HG02970 (cell line): Measurements from ENCODE around the gene OSBPL1A.

Experiments used
- ATAC-seq: cut with Tn5 transposase; IDR thresholded peaks from one replicate; pipeline ENCODE4 v1.9.1; 2021; ENCODE audit warnings: mild to moderate bottlenecking, moderate library complexity, moderate number of reproducible peaks; ENCODE audit not compliant: unreplicated experiment, low FRiP score

OSBPL1A gene

GRCh38 chr18:24270937-24271380 lies 126.7 kb downstream of the OSBPL1A start:
- no peak for ATAC-seq

- no peak for ATAC-seq
Measured at GRCh38 chr18:24270358-24270936, 127.2 kb downstream of the OSBPL1A start.

- ATAC-seq: no peak
Measured at GRCh38 chr18:24268784-24269550, 128.7 kb downstream of the OSBPL1A start.

- ATAC-seq: no peak
Measured at GRCh38 chr18:24267878-24268277, 129.7 kb downstream of the OSBPL1A start.

GRCh38 chr18:24266131-24266530 lies 131.5 kb downstream of the OSBPL1A start:
- no peak for ATAC-seq

- ATAC-seq: no peak
Measured at GRCh38 chr18:24265502-24266064, 132.0 kb downstream of the OSBPL1A start.

- no peak for ATAC-seq
Measured at GRCh38 chr18:24263050-24263449, 134.6 kb downstream of the OSBPL1A start.

GRCh38 chr18:24262087-24262486 lies 135.5 kb downstream of the OSBPL1A start:
- ATAC-seq: no peak

GRCh38 chr18:24259869-24260641 lies 137.6 kb downstream of the OSBPL1A start:
- ATAC-seq: no peak

GRCh38 chr18:24254071-24254470 lies 143.6 kb downstream of the OSBPL1A start:
- ATAC-seq: no peak

- ATAC-seq: no peak
Measured at GRCh38 chr18:24249716-24250115, 147.9 kb downstream of the OSBPL1A start.

- no peak for ATAC-seq
Measured at GRCh38 chr18:24248359-24248758, 149.3 kb downstream of the OSBPL1A start.

GRCh38 chr18:24246143-24246542 lies 151.5 kb downstream of the OSBPL1A start:
- ATAC-seq: no peak

- ATAC-seq: no peak
Measured at GRCh38 chr18:24244698-24245097, 152.9 kb downstream of the OSBPL1A start.

- no peak for ATAC-seq
Measured at GRCh38 chr18:24243677-24244076, 153.9 kb downstream of the OSBPL1A start.

GRCh38 chr18:24239341-24239740 lies 158.3 kb downstream of the OSBPL1A start:
- ATAC-seq: no peak

GRCh38 chr18:24238387-24238786 lies 159.2 kb downstream of the OSBPL1A start:
- no peak for ATAC-seq

GRCh38 chr18:24234850-24235418 lies 162.7 kb downstream of the OSBPL1A start:
- no peak for ATAC-seq

GRCh38 chr18:24234330-24234729 lies 163.3 kb downstream of the OSBPL1A start:
- ATAC-seq: no peak

GRCh38 chr18:24232800-24233199 lies 164.8 kb downstream of the OSBPL1A start:
- ATAC-seq: no peak
